Neural cell (in vitro differentiated cells): ENCODE data around the gene ACR. TPM values are rescaled to one million over a fixed set of nuclear protein-coding genes. Genes with fewer than 3 reads are reported as not detected.

Experiments used
- H2AFZ ChIP-seq: fragments of 200-600, 300-800 bp; sonication (generic), shearing (Covaris generic); 2 replicates; pipeline ENCODE4 v1.6.0; 2014; ENCODE audit warnings: low read depth, mild to moderate bottlenecking, antibody characterized with exemption, low read length, moderate library complexity
- H3F3A ChIP-seq: fragments of 200-600 bp; shearing (Covaris generic); 2 replicates; pipeline ENCODE4 v1.6.1; 2016; ENCODE audit warnings: mild to moderate bottlenecking, moderate library complexity, mixed read lengths, antibody characterized with exemption, low read length; ENCODE audit not compliant: insufficient read depth, poor library complexity, severe bottlenecking
- H3K27ac ChIP-seq: fragments of 200-600, 300-800 bp; sonication (generic), shearing (Covaris generic); 2 replicates; pipeline ENCODE4 v1.5.1; 2014; ENCODE audit warnings: mild to moderate bottlenecking, low read length, moderate library complexity
- H3K27me3 ChIP-seq: fragments of 300-800, 200-600 bp; sonication (generic), shearing (Covaris generic); 2 replicates; pipeline ENCODE4 v1.6.0; 2014; ENCODE audit warnings: mild to moderate bottlenecking, low read depth, low read length, moderate library complexity; ENCODE audit not compliant: insufficient read depth
- H3K36me3 ChIP-seq: fragments of 300-800, 200-600 bp; sonication (generic), shearing (Covaris generic); 2 replicates; pipeline ENCODE4 v1.5.1; 2014; ENCODE audit warnings: mild to moderate bottlenecking, antibody characterized with exemption, low read length, moderate library complexity; ENCODE audit not compliant: insufficient read depth
- H3K4me2 ChIP-seq: fragments of 300-800, 200-600 bp; sonication (generic), shearing (Covaris generic); 2 replicates; pipeline ENCODE4 v1.6.0; 2014; ENCODE audit warnings: mild to moderate bottlenecking, low read length
- H3K4me3 ChIP-seq: fragments of 300-800, 200-600 bp; sonication (generic), shearing (Covaris generic); 2 replicates; pipeline ENCODE4 v1.5.1; 2014; ENCODE audit warnings: mild to moderate bottlenecking, low read length, moderate library complexity
- H3K79me2 ChIP-seq: fragments of 200-600 bp; shearing (Covaris generic); replicated peaks from 2 replicates; pipeline ENCODE4 v1.6.0; 2014; ENCODE audit warnings: mild to moderate bottlenecking, low read length, moderate library complexity; ENCODE audit not compliant: insufficient read depth
- H3K9ac ChIP-seq: fragments of 300-800, 200-600 bp; sonication (generic), shearing (Covaris generic); 2 replicates; pipeline ENCODE4 v1.6.1; 2016; ENCODE audit warnings: mild to moderate bottlenecking, low read length, mixed read lengths
- H3K9me2 ChIP-seq: fragments of 200-600 bp; shearing (Covaris generic); 2 replicates; pipeline ENCODE4 v1.6.1; 2016; ENCODE audit warnings: mild to moderate bottlenecking, low read length, mixed read lengths; ENCODE audit not compliant: insufficient read depth
- H3K9me3 ChIP-seq: fragments of 200-600, 300-800 bp; sonication (generic), shearing (Covaris generic); 2 replicates; pipeline ENCODE4 v1.6.1; 2016; ENCODE audit warnings: mild to moderate bottlenecking, mixed run types, low read length, moderate library complexity, mixed read lengths
- H4K20me1 ChIP-seq: fragments of 200-600 bp; shearing (Covaris generic); 2 replicates; pipeline ENCODE4 v1.6.1; 2016; ENCODE audit warnings: mild to moderate bottlenecking, mixed run types; ENCODE audit not compliant: insufficient read depth
- EP300 ChIP-seq: fragments of 450-650 bp; conservative IDR thresholded peaks from 2 replicates; pipeline ENCODE4 v1.6.1; 2014; ENCODE audit warnings: antibody characterized with exemption, mild to moderate bottlenecking, moderate library complexity; ENCODE audit not compliant: poor library complexity, severe bottlenecking
- EZH2 ChIP-seq: fragments of 200-600, 300-800 bp; shearing (Covaris generic), sonication (generic); IDR thresholded peaks from 2 replicates; pipeline ENCODE4 v1.6.1; 2014; ENCODE audit warnings: antibody characterized with exemption, low read length, borderline replicate concordance, mild to moderate bottlenecking; ENCODE audit not compliant: insufficient read depth, poor library complexity, severe bottlenecking
- MXI1 ChIP-seq: fragments of 450-650 bp; conservative IDR thresholded peaks from 2 replicates; pipeline ENCODE4 v1.6.1; 2014; ENCODE audit warnings: antibody characterized with exemption, mild to moderate bottlenecking; ENCODE audit not compliant: poor library complexity, severe bottlenecking
- POLR2AphosphoS5 ChIP-seq: IDR thresholded peaks from 2 replicates; pipeline ENCODE4 v1.6.1; 2012
- RAD21 ChIP-seq: fragments of 450-650 bp; conservative IDR thresholded peaks from 2 replicates; pipeline ENCODE4 v1.6.1; 2014; ENCODE audit warnings: antibody characterized with exemption, mild to moderate bottlenecking, moderate library complexity
- SMC3 ChIP-seq: fragments of 450-650 bp; conservative IDR thresholded peaks from 2 replicates; pipeline ENCODE4 v1.6.1; 2014; ENCODE audit warnings: antibody characterized with exemption, mild to moderate bottlenecking, moderate library complexity; ENCODE audit not compliant: poor library complexity
- TAF1 ChIP-seq: IDR thresholded peaks from 2 replicates; pipeline ENCODE4 v1.6.1; 2012; ENCODE audit warnings: low read depth
- polyA plus RNA-seq: library from polyadenylated mRNA; depleted of rRNA; stranded (reverse); fragments of >200 nt; gene quantifications from 2 replicates; pipeline ENCODE4 v1.2.3, GENCODE V29; 2014
- TF ChIP-seq, protein P1 (sequence below): fragments of 450-650 bp; IDR thresholded peaks from 2 replicates; pipeline ENCODE4 v1.5.1; 2014; ENCODE audit warnings: antibody characterized with exemption, mild to moderate bottlenecking, moderate library complexity; ENCODE audit not compliant: poor library complexity, severe bottlenecking
- TF ChIP-seq, protein P2 (sequence below): IDR thresholded peaks from 2 replicates; pipeline ENCODE4 v1.6.1; 2012; ENCODE audit warnings: borderline replicate concordance

Gene ACR
- polyA plus RNA-seq, 1 donor from 2014 or later = not detected

DNA sequence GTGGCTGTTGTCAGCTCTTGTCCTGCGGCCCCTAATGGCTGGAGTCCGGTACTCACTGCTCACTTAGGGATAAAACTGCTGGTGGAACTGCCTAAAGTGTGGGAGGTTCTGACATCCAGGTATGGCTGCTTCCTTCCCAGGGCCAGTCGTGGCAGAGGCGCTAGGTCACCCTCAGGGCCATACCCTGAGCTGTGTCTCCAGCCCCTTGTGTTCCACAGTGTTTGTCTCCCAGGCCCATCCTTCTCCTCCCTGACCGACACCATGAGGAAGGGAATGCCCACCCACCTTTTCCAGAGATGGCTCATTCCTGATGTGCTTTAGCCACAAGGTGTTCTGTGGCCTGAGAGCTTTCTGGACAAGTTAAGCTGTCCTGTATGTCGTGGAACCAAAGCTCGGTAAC, 12.4 kb upstream of the ACR start:
- Histone ChIP-seq H3K79me2 (no peaks in the 10 kb centered on the region), H3K36me3 (no peaks in the 10 kb centered on the region), H3K4me2 (no peak overlapping the region), H4K20me1 (no peaks in the 10 kb centered on the region), H3K4me3 (no peak overlapping the region), H3K27me3 (peaks cover 4% of the 10 kb centered on the region), H3K9ac (no peak overlapping the region), H3K27ac (no peak overlapping the region), H3K9me3 (no peaks in the 10 kb centered on the region), H3K9me2 (no peaks in the 10 kb centered on the region), H3F3A (no peaks in the 10 kb centered on the region), H2AFZ (no peak overlapping the region)
- TF ChIP-seq MXI1 (no peak), POLR2AphosphoS5 (no peak), RAD21 (no peak), EP300 (no peak), TAF1 (no peak)

DNA sequence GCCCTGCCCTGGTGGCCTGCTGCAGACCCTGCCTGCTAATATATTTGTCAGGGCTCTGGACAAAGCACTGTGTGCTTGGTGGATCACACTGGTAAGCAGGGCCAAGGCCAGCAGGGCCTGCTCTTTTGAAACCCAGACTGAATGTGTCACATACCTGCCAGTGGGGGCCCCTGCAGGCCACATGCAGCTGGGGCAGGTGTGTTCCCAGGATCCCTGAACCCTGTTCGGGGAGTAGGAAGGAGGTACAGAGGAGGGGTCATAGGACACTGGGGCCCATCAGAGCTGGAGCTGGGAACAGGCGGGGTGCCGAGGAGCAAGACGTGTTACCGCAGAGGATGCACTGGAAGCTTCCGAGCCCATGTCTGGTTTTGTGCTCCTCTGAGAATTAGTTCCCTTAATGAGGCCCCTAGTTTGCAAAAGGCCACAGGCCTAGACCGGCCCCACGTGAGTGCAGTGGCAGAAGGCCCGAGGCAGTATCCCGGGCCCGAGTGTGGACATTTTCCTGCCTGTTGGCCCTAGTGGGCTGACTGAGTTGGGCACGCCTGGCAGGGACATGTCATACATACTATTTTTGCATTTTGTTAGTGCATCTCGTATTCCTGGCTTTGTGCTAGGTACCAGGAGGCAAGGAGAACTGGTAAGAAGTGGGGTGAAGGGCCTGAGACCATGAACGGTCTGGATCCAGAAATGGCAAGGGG, 11.2 kb upstream of the ACR start:
- no peak for TF ChIP-seq TAF1
- TF ChIP-seq, protein P1, sequence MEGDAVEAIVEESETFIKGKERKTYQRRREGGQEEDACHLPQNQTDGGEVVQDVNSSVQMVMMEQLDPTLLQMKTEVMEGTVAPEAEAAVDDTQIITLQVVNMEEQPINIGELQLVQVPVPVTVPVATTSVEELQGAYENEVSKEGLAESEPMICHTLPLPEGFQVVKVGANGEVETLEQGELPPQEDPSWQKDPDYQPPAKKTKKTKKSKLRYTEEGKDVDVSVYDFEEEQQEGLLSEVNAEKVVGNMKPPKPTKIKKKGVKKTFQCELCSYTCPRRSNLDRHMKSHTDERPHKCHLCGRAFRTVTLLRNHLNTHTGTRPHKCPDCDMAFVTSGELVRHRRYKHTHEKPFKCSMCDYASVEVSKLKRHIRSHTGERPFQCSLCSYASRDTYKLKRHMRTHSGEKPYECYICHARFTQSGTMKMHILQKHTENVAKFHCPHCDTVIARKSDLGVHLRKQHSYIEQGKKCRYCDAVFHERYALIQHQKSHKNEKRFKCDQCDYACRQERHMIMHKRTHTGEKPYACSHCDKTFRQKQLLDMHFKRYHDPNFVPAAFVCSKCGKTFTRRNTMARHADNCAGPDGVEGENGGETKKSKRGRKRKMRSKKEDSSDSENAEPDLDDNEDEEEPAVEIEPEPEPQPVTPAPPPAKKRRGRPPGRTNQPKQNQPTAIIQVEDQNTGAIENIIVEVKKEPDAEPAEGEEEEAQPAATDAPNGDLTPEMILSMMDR = no peak
- no peaks in the 10 kb centered on the region for H3K27me3 ChIP-seq
- no peaks in the 10 kb centered on the region for H3K9me3 ChIP-seq
- no peaks in the 10 kb centered on the region for H3K36me3 ChIP-seq
- H3K9me2 ChIP-seq = no peaks in the 10 kb centered on the region
- H4K20me1 ChIP-seq = no peaks in the 10 kb centered on the region
- H3K79me2 ChIP-seq = no peaks in the 10 kb centered on the region
- H2AFZ ChIP-seq = no peak overlapping the region
- H3F3A ChIP-seq = no peaks in the 10 kb centered on the region
- no peak overlapping the region for H3K4me2 ChIP-seq
- H3K4me3 ChIP-seq = no peak overlapping the region
- H3K9ac ChIP-seq = no peak overlapping the region
- H3K27ac ChIP-seq = no peak overlapping the region

DNA sequence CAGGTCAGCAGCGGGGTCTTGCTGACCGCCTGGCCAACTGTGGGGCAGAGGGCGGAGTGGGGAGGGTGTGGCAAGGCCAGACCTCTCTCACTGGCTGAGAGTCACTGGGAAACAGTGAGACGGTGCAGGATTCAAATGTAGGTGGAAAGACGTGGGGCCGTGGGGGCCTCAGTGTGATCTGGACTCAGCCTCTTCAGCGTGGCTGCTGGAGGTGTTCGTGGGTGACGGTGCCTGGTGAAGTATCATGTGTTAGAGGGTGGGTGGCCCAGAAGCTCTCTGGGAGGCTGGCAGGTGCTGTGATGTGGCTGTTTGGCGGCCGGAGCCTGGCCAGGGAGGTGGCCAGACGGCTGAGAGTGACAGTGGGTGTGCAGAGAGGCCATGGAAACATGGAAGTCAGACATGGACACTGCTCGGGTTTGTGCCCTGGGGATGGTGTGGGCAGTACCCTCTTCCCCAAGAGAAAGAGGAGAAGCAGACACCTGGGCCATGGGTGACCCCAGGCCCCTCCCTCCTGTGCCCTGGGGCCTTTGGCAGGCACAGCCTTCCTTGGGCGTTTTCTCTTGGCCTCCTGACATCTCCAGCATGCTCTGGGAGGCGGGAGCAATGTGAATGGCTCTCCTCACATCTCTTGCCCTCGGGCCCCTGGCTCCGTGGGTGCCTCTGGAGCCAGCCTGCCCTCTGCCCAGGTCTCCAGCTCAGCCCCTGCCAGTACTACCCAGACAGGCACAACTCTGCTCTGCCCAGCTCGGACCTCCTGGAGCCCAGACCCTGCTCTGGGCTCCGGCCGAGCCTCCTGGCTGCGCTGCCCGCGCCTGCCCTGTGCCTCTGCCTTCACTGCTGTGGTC, 10.1 kb upstream of the ACR start:
- H3K36me3 ChIP-seq = no peaks in the 10 kb centered on the region
- no peaks in the 10 kb centered on the region for H3K79me2 ChIP-seq
- no peak overlapping the region for H2AFZ ChIP-seq
- no peaks in the 10 kb centered on the region for H3K9me2 ChIP-seq
- no peaks in the 10 kb centered on the region for H3K27me3 ChIP-seq
- H3K9ac ChIP-seq = no peak overlapping the region
- no peaks in the 10 kb centered on the region for H3K9me3 ChIP-seq
- no peaks in the 10 kb centered on the region for H3F3A ChIP-seq
- H4K20me1 ChIP-seq = no peaks in the 10 kb centered on the region
- TF ChIP-seq EZH2 (no peak), POLR2AphosphoS5 (no peak), SMC3 (no peak), RAD21 (no peak), TAF1 (no peak), EP300 (no peak), MXI1 (no peak)
- TF ChIP-seq, protein P1 = no peak
- TF ChIP-seq, protein P2, sequence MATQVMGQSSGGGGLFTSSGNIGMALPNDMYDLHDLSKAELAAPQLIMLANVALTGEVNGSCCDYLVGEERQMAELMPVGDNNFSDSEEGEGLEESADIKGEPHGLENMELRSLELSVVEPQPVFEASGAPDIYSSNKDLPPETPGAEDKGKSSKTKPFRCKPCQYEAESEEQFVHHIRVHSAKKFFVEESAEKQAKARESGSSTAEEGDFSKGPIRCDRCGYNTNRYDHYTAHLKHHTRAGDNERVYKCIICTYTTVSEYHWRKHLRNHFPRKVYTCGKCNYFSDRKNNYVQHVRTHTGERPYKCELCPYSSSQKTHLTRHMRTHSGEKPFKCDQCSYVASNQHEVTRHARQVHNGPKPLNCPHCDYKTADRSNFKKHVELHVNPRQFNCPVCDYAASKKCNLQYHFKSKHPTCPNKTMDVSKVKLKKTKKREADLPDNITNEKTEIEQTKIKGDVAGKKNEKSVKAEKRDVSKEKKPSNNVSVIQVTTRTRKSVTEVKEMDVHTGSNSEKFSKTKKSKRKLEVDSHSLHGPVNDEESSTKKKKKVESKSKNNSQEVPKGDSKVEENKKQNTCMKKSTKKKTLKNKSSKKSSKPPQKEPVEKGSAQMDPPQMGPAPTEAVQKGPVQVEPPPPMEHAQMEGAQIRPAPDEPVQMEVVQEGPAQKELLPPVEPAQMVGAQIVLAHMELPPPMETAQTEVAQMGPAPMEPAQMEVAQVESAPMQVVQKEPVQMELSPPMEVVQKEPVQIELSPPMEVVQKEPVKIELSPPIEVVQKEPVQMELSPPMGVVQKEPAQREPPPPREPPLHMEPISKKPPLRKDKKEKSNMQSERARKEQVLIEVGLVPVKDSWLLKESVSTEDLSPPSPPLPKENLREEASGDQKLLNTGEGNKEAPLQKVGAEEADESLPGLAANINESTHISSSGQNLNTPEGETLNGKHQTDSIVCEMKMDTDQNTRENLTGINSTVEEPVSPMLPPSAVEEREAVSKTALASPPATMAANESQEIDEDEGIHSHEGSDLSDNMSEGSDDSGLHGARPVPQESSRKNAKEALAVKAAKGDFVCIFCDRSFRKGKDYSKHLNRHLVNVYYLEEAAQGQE = no peak
- no peak overlapping the region for H3K4me2 ChIP-seq
- no peak overlapping the region for H3K27ac ChIP-seq
- no peak overlapping the region for H3K4me3 ChIP-seq
